Type B pancreatic cell (in vitro differentiated cells): ENCODE results near the gene SLC26A1. TPM values are rescaled to one million over a fixed set of nuclear protein-coding genes. Genes with fewer than 3 reads are reported as not detected.
"Not testable (repeated sequence)": the region's sequence is repeated elsewhere in the genome, so short reads cannot be mapped to it uniquely, and the experiment has no call there.

ENCODE experiments used
- DNase-seq: peaks from one replicate; pipeline ENCODE4 v3.0.0; 2021; ENCODE audit warnings: mixed read lengths; ENCODE audit not compliant: unreplicated experiment; ENCODE audit errors: extremely low spot score
- H3K27ac Mint-ChIP-seq: 2 replicates; pipeline ENCODE4 v1.8.0; 2021; ENCODE audit warnings: mild to moderate bottlenecking, mixed read lengths
- H3K27me3 Mint-ChIP-seq: 2 replicates; pipeline ENCODE4 v1.8.0; 2021; ENCODE audit warnings: mixed read lengths
- H3K36me3 Mint-ChIP-seq: 2 replicates; pipeline ENCODE4 v1.8.0; 2021; ENCODE audit warnings: mixed read lengths
- H3K4me1 Mint-ChIP-seq: one replicate; pipeline ENCODE4 v1.8.0; 2021; ENCODE audit warnings: mixed read lengths; ENCODE audit not compliant: unreplicated experiment
- H3K4me3 Mint-ChIP-seq: 2 replicates; pipeline ENCODE4 v1.8.0; 2021; ENCODE audit warnings: mild to moderate bottlenecking, mixed read lengths
- H3K9me3 Mint-ChIP-seq: 2 replicates; pipeline ENCODE4 v1.8.0; 2021; ENCODE audit warnings: mixed read lengths
- CTCF ChIP-seq: fragments of 200-600 bp; sonication (generic); conservative IDR thresholded peaks from 2 replicates; pipeline ENCODE4 v1.5.0; 2021; ENCODE audit warnings: antibody characterized with exemption, mild to moderate bottlenecking
- total RNA-seq: library from RNA; stranded (reverse); gene quantifications from 2 replicates; pipeline ENCODE4 v1.2.1, GENCODE V29; 2021; ENCODE audit warnings: low replicate concordance

SLC26A1 gene
- total RNA-seq, 1 donor from 2014 or later, result 2.8 TPM

DNA sequence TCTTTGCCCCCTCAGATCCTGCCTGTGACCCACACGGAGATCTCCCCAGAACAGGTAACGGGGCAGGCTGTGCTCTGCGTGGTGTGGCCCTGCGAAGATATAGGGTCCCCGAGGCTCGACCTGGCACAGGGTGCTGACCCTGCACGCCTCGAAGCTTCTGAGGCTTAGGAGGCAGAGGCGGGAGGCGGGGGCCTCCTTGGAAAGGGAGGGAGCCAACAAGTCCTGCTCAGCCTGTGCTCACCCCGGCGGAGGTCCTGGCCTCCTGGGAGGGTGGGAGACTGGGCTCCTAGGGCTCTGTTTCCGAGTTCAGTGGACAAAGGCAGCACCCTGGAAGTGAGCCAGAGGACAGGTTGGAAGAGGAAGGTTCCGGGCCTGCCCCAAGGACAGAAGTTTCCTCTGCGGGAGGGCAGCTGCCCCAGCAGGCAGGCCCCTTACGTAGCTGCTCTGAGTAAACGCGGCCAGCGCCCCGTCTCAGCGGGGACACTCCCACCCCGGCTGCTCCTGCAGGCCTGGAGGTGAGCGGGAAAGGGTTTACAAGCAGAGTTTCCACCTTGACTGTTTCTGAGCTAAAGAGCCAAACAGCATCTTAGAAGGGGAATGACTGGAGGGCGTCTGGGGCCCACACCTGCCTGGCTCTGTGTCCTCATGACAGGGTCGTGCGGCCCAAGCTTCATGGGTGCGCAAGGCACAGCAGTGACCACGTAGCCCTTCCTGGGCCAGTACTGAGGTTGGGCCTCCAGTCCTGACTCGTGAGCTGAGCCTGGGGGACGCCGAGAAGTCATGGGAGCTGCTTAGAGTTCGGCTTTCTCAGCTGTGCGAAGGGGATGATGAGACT, 44.9 kb downstream of the SLC26A1 start:
- TF ChIP-seq CTCF, result no peak
- H3K4me1 Mint-ChIP-seq, result peaks cover 11% of the 10 kb centered on the region
- peaks cover 14% of the 10 kb centered on the region for H3K27me3 Mint-ChIP-seq
- DNase-seq, result peak; percentile 60
- no peak overlapping the region for H3K4me3 Mint-ChIP-seq
- H3K27ac Mint-ChIP-seq, result no peak overlapping the region
- no peaks in the 10 kb centered on the region for H3K9me3 Mint-ChIP-seq
- H3K36me3 Mint-ChIP-seq, result no peaks in the 10 kb centered on the region

GRCh38 chr4:947491-947971, 45.7 kb downstream of the SLC26A1 start:
- H3K27ac Mint-ChIP-seq, result no peak overlapping the region
- H3K27me3 Mint-ChIP-seq, result peaks cover 14% of the 10 kb centered on the region
- no peaks in the 10 kb centered on the region for H3K36me3 Mint-ChIP-seq
- no peaks in the 10 kb centered on the region for H3K9me3 Mint-ChIP-seq
- H3K4me3 Mint-ChIP-seq, result no peak overlapping the region
- no peak for TF ChIP-seq CTCF
- DNase-seq, result peak; percentile 66
- H3K4me1 Mint-ChIP-seq, result peaks cover 11% of the 10 kb centered on the region

DNA sequence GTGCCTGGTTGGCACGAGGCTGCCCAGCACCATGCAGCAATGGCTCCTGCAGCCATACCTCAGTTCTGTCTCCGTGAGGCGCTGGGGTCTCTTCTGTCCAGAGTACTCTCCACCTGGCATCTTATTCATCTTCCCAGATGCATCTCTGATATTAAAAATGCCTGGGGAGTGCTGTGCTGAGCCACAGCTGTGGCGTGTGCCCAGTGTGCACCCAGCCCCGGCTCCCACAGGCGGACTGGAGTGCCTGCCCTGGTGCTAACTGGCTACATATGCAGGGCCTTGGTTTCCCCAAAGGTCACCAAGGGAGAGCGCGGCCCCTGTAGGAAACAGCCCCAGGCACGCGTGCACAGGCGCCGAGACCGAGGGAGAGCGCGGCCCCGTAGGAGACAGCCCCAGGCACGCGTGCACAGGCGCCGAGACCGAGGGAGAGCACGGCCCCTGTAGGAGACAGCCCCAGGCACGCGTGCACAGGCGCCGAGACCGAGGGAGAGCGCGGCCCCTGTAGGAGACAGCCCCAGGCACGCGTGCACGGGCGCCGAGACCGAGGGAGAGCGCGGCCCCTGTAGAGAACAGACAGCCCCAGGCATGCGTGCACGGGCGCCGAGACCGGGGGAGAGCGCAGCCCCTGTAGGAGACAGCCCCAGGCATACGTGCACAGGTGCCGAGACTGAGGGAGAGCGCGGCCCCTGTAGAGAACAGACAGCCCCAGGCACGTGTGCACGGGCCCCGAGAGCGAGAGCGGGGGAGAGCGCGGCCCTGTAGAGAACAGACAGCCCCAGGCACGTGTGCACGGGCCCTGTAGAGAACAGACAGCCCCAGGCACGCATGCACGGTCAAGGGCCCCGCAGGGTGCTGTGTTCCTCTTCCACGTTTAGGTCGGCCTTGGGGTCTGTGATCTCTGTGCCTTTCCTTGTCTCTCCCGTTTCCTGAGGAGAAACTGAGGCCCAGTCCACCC, 46.4 kb downstream of the SLC26A1 start:
- no peak overlapping the region for H3K27ac Mint-ChIP-seq
- no peak overlapping the region for H3K4me3 Mint-ChIP-seq
- H3K9me3 Mint-ChIP-seq, result no peaks in the 10 kb centered on the region
- DNase-seq, result no peak
- peaks cover 11% of the 10 kb centered on the region for H3K4me1 Mint-ChIP-seq
- peaks cover 14% of the 10 kb centered on the region for H3K27me3 Mint-ChIP-seq
- no peak for TF ChIP-seq CTCF
- H3K36me3 Mint-ChIP-seq, result no peaks in the 10 kb centered on the region

GRCh38 chr4:946103-946450, 47.1 kb downstream of the SLC26A1 start:
- Mint-ChIP-seq H3K4me3 (peak overlapping the region; percentile 30), H3K27ac (peak overlapping the region; percentile 1), H3K9me3 (no peaks in the 10 kb centered on the region), H3K36me3 (no peaks in the 10 kb centered on the region), H3K27me3 (peaks cover 14% of the 10 kb centered on the region), H3K4me1 (peaks cover 11% of the 10 kb centered on the region)
- no peak for DNase-seq
- no peak for TF ChIP-seq CTCF

DNA sequence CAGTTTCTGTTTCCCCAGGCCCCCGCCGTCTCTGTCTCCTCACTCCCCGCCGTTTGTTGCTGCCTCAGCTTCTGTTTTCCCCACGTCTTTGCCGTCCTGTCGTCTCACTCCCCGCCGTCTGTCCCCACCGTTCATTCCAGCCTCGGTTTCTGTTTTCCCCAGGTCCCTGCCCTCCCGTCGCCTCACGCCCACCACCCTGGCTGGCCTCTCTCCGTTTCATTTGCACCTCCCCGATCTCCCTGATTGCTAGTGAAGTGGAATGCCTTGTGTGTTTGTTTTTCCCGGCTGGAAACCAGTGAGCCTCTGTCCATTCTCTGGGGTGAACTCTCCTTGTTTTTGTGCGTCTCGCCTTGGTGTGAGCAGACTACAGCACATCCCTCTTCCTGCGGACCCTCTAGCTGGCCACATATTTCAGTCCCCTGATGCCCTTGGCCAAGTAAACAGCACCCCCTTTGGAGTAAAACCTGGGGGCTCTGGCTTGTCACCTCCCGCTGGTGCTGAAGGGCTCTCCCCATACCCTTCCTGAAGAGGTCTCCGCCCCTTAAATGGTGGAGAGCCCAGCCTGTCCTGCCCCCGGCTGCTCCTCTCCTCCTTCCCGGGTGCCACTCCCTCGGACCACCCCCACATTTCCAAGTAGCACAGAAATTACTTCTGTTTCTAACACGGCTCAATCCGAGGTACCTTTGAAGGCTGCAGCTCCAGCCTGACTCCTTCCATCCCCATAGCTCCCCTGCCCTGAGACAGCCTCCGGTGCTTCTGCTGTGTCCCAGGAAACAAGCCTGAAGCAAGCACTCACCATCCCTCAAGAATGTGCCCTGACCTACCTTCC, 47.7 kb downstream of the SLC26A1 start:
- Mint-ChIP-seq H3K27me3 (peaks cover 14% of the 10 kb centered on the region), H3K4me3 (peak overlapping the region; percentile 48), H3K27ac (peak overlapping the region; percentile 1), H3K4me1 (peaks cover 11% of the 10 kb centered on the region), H3K9me3 (no peaks in the 10 kb centered on the region), H3K36me3 (no peaks in the 10 kb centered on the region)
- no peak for DNase-seq
- no peak for TF ChIP-seq CTCF

DNA sequence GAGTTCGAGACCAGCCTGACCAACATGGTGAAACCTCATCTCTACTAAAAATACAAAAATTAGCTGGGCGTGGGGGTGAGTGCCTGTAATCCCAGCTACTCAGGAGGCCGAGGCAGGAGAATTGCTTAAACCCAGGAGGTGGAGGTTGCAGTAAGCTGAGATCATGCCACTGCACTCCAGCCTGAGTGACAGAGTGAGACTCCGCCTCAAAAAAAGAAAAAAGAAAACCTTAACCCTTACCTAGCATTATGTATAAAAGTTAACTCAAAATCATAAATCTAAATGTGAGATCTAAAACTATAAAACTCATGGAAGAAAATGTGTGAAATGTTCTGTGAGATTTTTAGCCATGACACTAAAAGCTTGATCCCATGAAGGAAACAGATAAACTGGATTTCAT, 53.7 kb downstream of the SLC26A1 start:
- H3K9me3 Mint-ChIP-seq, H3K4me1 Mint-ChIP-seq, DNase-seq, H3K4me3 Mint-ChIP-seq, H3K27me3 Mint-ChIP-seq, H3K36me3 Mint-ChIP-seq, H3K27ac Mint-ChIP-seq: not testable (repeated sequence)
